ENCODE measurements around the gene B4GALT6.

DNA sequence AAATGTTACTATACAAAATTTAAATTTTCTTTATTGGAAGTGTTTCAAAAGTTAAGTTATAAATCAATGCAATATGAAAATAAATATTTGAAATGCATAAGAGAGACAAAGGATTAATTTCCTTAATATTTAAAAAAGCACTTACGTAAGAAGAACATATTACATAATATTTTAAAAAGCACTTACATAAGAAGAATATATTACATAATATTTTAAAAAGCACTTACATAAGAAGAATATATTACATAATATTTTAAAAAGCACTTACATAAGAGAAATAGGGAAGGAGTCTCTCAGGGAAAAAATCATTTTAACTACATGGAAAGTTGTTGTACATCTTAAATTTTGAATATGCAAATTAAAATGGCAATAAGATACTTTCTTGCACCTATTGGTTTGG, 17.4 kb upstream of the B4GALT6 start:
- TF ChIP-seq POLR2A (IDR thresholded peaks at IDR 0.05; ENCODE audit: low read depth, low read length) (no peak), RAD21 (IDR thresholded peaks at IDR 0.05; ENCODE audit: low read length) (no peak), BHLHE40 (IDR thresholded peaks at IDR 0.05; ENCODE audit: low read depth, low read length) (no peak), CHD1 (IDR thresholded peaks at IDR 0.05; ENCODE audit: low read depth, low read length) (no peak), CEBPB (IDR thresholded peaks at IDR 0.05; ENCODE audit: low read depth, low read length) (no peak), NFE2L2 (IDR thresholded peaks at IDR 0.05; ENCODE audit: low read depth, low read length) (no peak), MAZ (IDR thresholded peaks at IDR 0.05; ENCODE audit: borderline replicate concordance, low read depth, low read length) (no peak), RFX5 (IDR thresholded peaks at IDR 0.05; ENCODE audit: low read depth, low read length) (no peak), RCOR1 (IDR thresholded peaks at IDR 0.05; ENCODE audit: insufficient replicate concordance, low read length) (no peak)
- TF ChIP-seq, protein P1, sequence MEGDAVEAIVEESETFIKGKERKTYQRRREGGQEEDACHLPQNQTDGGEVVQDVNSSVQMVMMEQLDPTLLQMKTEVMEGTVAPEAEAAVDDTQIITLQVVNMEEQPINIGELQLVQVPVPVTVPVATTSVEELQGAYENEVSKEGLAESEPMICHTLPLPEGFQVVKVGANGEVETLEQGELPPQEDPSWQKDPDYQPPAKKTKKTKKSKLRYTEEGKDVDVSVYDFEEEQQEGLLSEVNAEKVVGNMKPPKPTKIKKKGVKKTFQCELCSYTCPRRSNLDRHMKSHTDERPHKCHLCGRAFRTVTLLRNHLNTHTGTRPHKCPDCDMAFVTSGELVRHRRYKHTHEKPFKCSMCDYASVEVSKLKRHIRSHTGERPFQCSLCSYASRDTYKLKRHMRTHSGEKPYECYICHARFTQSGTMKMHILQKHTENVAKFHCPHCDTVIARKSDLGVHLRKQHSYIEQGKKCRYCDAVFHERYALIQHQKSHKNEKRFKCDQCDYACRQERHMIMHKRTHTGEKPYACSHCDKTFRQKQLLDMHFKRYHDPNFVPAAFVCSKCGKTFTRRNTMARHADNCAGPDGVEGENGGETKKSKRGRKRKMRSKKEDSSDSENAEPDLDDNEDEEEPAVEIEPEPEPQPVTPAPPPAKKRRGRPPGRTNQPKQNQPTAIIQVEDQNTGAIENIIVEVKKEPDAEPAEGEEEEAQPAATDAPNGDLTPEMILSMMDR (conservative IDR thresholded peaks at IDR 0.05; ENCODE audit: low read depth, low read length) = no peak
